HL-60 (cell line): ENCODE measurements around the gene POLH.
"Not testable (repeated sequence)": the region's sequence is repeated elsewhere in the genome, so short reads cannot be mapped to it uniquely, and the experiment has no call there.

Experiments used
- DNase-seq, 2 experiments: peaks; one replicate each; pipeline ENCODE4 v3.0.0-alpha.2; 2010 to 2020; ENCODE audit warnings: low read depth in 1 of 2, low spot score in 1 of 2
- H3K27ac ChIP-seq: fragments of 250-450 bp; sonication (Bioruptor Pico); replicated peaks from 2 replicates; pipeline ENCODE4 v1.5.1; 2020; ENCODE audit warnings: mild to moderate bottlenecking, moderate library complexity
- H3K27me3 ChIP-seq: fragments of 250-450 bp; sonication (Bioruptor Pico); 2 replicates; pipeline ENCODE4 v1.5.1; 2021; ENCODE audit warnings: mild to moderate bottlenecking, moderate library complexity; ENCODE audit not compliant: insufficient read depth, poor library complexity, severe bottlenecking
- H3K4me3 ChIP-seq: replicated peaks from 2 replicates; pipeline ENCODE4 v1.5.1; 2011; ENCODE audit warnings: mild to moderate bottlenecking, control low read depth, low read length; ENCODE audit not compliant: insufficient read depth
- GABPA ChIP-seq: IDR thresholded peaks from 2 replicates; pipeline ENCODE4 v1.6.1; 2012; ENCODE audit warnings: low read depth
- POLR2AphosphoS5 ChIP-seq: IDR thresholded peaks from 2 replicates; pipeline ENCODE4 v1.6.1; 2012; ENCODE audit warnings: low read depth
- SPI1 ChIP-seq: IDR thresholded peaks from 2 replicates; pipeline ENCODE4 v1.6.1; 2012; ENCODE audit warnings: low read depth, mild to moderate bottlenecking, borderline replicate concordance
- TF ChIP-seq, protein P1 (sequence below): IDR thresholded peaks from 2 replicates; pipeline ENCODE4 v1.6.1; 2012; ENCODE audit warnings: low read depth; ENCODE audit not compliant: insufficient replicate concordance
- TF ChIP-seq, protein P2 (sequence below): IDR thresholded peaks from one replicate; pipeline ENCODE4 v1.5.1; 2011; ENCODE audit warnings: low read length, control low read depth, inconsistent platforms; ENCODE audit not compliant: insufficient read depth

Gene POLH

DNA sequence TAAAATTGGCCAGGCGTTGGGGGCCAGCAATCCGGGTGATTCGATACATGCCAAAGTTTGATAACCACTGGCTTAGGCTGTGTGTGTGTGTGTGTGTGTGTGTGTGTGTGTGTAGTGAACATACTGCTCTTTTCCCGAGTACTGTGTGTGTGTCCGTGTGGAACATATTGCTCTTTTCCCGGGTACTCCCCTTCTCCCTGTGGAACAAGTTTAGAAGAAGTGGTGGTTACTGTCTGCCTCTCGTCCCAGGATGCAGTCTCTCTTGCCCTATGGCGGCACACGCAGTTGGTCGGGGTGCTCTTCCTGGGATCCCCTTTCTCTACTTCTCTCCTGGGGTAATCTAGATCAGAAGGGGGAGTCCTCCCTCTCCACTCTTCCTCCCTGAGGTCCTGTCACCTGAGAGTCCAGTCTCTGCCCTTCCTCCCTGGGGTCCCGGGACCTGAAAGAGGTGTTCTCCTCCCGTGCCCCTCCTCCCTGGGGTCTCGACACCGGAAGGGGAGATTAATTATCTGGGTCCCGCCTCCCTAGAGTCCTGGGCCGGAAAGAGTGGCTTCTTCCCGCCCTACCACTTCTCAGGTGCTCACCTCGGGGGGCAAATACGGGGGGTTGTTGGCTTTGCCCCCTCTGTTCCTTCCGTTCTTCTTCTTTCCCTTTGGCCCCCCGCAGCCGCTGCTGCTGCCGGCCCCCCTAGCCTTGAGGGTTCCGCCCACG, 52.6 kb downstream of the POLH start:
- peak overlapping the region; percentile 90 for H3K27ac ChIP-seq
- peak; percentile 56 to 57 for DNase-seq
- H3K4me3 ChIP-seq, result peak overlapping the region; percentile 67
- no peaks in the 10 kb centered on the region for H3K27me3 ChIP-seq
- no peak; the same call in 1 of the 2 replicates for TF ChIP-seq GABPA
- 0 out of 2 replicates have a peak, but pooled peaks have one; percentile 5 for TF ChIP-seq POLR2AphosphoS5

DNA sequence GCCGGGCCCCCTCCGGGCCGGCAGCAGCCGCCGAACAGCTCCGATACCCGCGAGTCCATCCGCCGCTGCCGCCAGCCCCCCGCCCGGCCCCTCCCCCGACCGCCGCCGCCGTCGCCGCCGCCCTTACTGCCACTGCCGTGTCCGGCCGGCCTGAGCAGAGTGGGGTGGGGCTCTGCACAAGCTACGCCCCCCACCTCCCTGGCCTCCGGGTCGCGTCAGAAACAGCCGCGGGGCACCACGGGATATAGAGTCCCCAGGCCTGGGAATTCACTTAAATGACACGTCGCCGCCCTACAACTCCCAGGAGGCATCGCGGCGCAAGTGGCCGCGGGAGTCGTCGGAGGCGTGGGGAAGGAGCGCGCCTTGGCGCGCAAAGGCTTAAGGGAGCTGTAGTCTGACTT, 53.1 kb downstream of the POLH start, which contains the start of gene GTPBP2:
Gene GTPBP2 (minus strand): TSS at position 161 of the 401 bp plus-strand sequence. CDS start 102 bp downstream, at position 59.
- peak; percentile 96 to 99 for DNase-seq
- Histone ChIP-seq H3K27me3 (no peaks in the 10 kb centered on the region), H3K4me3 (peak within 1 kb of the TSS; percentile 67), H3K27ac (peak within 1 kb of the TSS; percentile 97)
- TF ChIP-seq POLR2AphosphoS5 (peak; percentile 36; the same call in 1 of the 2 replicates), SPI1 (no peak), GABPA (peak; percentile 42; the same call in 1 of the 2 replicates)

DNA sequence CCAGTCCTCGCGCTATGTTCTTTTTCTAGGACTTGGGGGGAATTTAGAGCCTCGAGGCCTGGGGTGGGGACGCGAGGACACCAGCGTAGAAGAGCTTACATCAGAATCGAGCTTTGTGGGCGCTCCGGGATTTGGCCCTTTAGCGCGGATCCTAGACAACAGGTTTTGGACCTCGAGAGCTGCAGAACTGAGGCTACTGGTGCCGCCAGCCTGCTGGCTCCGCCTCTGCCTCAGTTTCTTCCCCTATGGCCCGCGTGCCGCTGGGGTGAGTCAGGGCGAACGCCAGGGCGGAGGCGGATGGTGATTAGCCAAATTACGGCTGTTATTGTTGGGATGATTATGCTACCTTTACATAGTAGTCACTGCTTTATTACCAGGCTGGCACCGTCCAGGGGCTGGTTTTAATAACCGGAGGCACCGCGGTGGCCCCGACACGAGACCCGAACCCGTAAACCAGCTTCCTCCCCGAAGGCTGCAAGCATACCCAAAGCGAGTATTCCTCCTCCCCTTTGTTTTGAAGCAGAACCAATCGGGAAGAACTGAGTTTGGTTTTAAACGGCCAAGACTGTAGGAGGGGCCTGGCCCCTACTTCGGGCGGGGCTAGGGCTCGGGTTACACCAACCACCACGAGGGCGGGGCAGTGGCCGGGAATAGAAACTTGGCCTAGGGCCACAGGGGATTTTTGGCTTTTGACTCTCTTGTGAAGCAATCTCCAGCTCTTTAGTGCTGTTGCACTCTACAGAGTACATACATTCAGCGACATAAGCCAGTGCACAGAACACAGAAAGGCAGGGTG, 53.7 kb downstream of the POLH start:
- TF ChIP-seq, protein P1, sequence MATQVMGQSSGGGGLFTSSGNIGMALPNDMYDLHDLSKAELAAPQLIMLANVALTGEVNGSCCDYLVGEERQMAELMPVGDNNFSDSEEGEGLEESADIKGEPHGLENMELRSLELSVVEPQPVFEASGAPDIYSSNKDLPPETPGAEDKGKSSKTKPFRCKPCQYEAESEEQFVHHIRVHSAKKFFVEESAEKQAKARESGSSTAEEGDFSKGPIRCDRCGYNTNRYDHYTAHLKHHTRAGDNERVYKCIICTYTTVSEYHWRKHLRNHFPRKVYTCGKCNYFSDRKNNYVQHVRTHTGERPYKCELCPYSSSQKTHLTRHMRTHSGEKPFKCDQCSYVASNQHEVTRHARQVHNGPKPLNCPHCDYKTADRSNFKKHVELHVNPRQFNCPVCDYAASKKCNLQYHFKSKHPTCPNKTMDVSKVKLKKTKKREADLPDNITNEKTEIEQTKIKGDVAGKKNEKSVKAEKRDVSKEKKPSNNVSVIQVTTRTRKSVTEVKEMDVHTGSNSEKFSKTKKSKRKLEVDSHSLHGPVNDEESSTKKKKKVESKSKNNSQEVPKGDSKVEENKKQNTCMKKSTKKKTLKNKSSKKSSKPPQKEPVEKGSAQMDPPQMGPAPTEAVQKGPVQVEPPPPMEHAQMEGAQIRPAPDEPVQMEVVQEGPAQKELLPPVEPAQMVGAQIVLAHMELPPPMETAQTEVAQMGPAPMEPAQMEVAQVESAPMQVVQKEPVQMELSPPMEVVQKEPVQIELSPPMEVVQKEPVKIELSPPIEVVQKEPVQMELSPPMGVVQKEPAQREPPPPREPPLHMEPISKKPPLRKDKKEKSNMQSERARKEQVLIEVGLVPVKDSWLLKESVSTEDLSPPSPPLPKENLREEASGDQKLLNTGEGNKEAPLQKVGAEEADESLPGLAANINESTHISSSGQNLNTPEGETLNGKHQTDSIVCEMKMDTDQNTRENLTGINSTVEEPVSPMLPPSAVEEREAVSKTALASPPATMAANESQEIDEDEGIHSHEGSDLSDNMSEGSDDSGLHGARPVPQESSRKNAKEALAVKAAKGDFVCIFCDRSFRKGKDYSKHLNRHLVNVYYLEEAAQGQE, result no peak
- TF ChIP-seq, protein P2, sequence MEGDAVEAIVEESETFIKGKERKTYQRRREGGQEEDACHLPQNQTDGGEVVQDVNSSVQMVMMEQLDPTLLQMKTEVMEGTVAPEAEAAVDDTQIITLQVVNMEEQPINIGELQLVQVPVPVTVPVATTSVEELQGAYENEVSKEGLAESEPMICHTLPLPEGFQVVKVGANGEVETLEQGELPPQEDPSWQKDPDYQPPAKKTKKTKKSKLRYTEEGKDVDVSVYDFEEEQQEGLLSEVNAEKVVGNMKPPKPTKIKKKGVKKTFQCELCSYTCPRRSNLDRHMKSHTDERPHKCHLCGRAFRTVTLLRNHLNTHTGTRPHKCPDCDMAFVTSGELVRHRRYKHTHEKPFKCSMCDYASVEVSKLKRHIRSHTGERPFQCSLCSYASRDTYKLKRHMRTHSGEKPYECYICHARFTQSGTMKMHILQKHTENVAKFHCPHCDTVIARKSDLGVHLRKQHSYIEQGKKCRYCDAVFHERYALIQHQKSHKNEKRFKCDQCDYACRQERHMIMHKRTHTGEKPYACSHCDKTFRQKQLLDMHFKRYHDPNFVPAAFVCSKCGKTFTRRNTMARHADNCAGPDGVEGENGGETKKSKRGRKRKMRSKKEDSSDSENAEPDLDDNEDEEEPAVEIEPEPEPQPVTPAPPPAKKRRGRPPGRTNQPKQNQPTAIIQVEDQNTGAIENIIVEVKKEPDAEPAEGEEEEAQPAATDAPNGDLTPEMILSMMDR, result no peak
- TF ChIP-seq GABPA, result no peak
- TF ChIP-seq POLR2AphosphoS5, result peak; percentile 78
- peak; percentile 49; the same call in 1 of the 2 replicates for TF ChIP-seq SPI1
- peak; percentile 92 to 99 for DNase-seq
- peak overlapping the region; percentile 97 for H3K27ac ChIP-seq
- H3K4me3 ChIP-seq, result peak overlapping the region; percentile 67
- H3K27me3 ChIP-seq, result no peaks in the 10 kb centered on the region

DNA sequence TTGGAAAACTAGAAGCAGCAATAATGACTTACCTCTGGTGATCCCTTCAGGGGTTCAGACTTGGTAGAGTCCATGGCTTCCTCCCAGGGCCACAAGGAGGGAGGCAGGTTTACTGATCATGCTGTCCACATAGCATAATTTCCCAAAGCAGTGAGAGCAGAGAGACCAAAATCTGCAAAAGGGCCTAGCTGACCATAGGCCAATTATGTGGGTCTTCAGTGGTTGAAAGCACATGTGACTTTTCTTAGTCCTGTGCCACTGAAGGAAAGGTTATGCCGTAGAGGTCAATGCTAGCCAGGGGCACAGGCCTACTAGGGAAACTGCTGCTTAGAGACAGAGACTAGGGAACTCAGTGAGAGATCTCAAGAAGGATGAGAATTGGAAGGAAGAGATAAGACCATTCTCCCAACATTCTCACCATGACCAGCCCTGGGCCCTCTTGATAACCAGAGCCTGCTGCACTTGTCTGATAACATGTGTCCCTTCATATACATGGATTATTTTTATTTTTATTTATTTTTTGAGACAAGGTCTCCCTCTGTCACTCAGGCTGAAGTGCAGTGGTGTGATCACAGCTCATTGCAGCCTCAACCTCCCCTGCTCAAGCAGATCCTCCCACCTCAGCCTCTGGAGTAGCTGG, 55.1 kb downstream of the POLH start:
- peak in 1 of 2 experiments; percentile 7 for DNase-seq
- Histone ChIP-seq H3K27ac (no peak overlapping the region), H3K27me3 (no peaks in the 10 kb centered on the region), H3K4me3 (no peak overlapping the region)
- TF ChIP-seq SPI1 (no peak), GABPA (no peak), POLR2AphosphoS5 (no peak)
- TF ChIP-seq, protein P1, result no peak
- TF ChIP-seq, protein P2, result no peak

DNA sequence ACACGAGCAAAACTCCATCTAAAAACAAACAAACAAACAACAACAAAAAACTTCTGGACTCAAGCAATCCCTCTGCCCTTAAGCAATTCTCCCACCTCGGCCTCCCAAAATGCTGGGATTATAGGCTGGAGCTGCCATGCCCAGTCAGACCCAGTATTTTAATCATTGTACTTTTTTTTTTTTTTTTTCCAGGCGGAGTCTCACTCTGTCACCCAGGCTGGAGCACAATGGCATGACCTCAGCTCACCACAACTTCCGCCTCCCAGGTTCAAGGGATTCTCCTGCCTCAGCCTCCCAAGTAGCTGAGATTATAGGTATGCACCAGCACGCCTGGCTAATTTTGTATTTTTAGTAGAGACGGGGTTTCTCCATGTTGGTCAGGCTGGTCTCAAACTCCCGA, 57.0 kb downstream of the POLH start:
- H3K27ac ChIP-seq, H3K4me3 ChIP-seq, DNase-seq, H3K27me3 ChIP-seq: not testable (repeated sequence)
